Neural cell (in vitro differentiated cells): ENCODE data around the gene SLC7A6. TPM values are rescaled to one million over a fixed set of nuclear protein-coding genes. Genes with fewer than 3 reads are reported as not detected.

Experiments
- H2AFZ ChIP-seq: fragments of 200-600, 300-800 bp; sonication (generic), shearing (Covaris generic); 2 replicates; pipeline ENCODE4 v1.6.0; 2014; ENCODE audit warnings: low read depth, mild to moderate bottlenecking, antibody characterized with exemption, low read length, moderate library complexity
- H3F3A ChIP-seq: fragments of 200-600 bp; shearing (Covaris generic); 2 replicates; pipeline ENCODE4 v1.6.1; 2016; ENCODE audit warnings: mild to moderate bottlenecking, moderate library complexity, mixed read lengths, antibody characterized with exemption, low read length; ENCODE audit not compliant: insufficient read depth, poor library complexity, severe bottlenecking
- H3K27ac ChIP-seq: fragments of 200-600, 300-800 bp; sonication (generic), shearing (Covaris generic); 2 replicates; pipeline ENCODE4 v1.5.1; 2014; ENCODE audit warnings: mild to moderate bottlenecking, low read length, moderate library complexity
- H3K27me3 ChIP-seq: fragments of 300-800, 200-600 bp; sonication (generic), shearing (Covaris generic); 2 replicates; pipeline ENCODE4 v1.6.0; 2014; ENCODE audit warnings: mild to moderate bottlenecking, low read depth, low read length, moderate library complexity; ENCODE audit not compliant: insufficient read depth
- H3K36me3 ChIP-seq: fragments of 300-800, 200-600 bp; sonication (generic), shearing (Covaris generic); 2 replicates; pipeline ENCODE4 v1.5.1; 2014; ENCODE audit warnings: mild to moderate bottlenecking, antibody characterized with exemption, low read length, moderate library complexity; ENCODE audit not compliant: insufficient read depth
- H3K4me2 ChIP-seq: fragments of 300-800, 200-600 bp; sonication (generic), shearing (Covaris generic); 2 replicates; pipeline ENCODE4 v1.6.0; 2014; ENCODE audit warnings: mild to moderate bottlenecking, low read length
- H3K4me3 ChIP-seq: fragments of 300-800, 200-600 bp; sonication (generic), shearing (Covaris generic); 2 replicates; pipeline ENCODE4 v1.5.1; 2014; ENCODE audit warnings: mild to moderate bottlenecking, low read length, moderate library complexity
- H3K79me2 ChIP-seq: fragments of 200-600 bp; shearing (Covaris generic); replicated peaks from 2 replicates; pipeline ENCODE4 v1.6.0; 2014; ENCODE audit warnings: mild to moderate bottlenecking, low read length, moderate library complexity; ENCODE audit not compliant: insufficient read depth
- H3K9ac ChIP-seq: fragments of 300-800, 200-600 bp; sonication (generic), shearing (Covaris generic); 2 replicates; pipeline ENCODE4 v1.6.1; 2016; ENCODE audit warnings: mild to moderate bottlenecking, low read length, mixed read lengths
- H3K9me2 ChIP-seq: fragments of 200-600 bp; shearing (Covaris generic); 2 replicates; pipeline ENCODE4 v1.6.1; 2016; ENCODE audit warnings: mild to moderate bottlenecking, low read length, mixed read lengths; ENCODE audit not compliant: insufficient read depth
- H3K9me3 ChIP-seq: fragments of 200-600, 300-800 bp; sonication (generic), shearing (Covaris generic); 2 replicates; pipeline ENCODE4 v1.6.1; 2016; ENCODE audit warnings: mild to moderate bottlenecking, mixed run types, low read length, moderate library complexity, mixed read lengths
- H4K20me1 ChIP-seq: fragments of 200-600 bp; shearing (Covaris generic); 2 replicates; pipeline ENCODE4 v1.6.1; 2016; ENCODE audit warnings: mild to moderate bottlenecking, mixed run types; ENCODE audit not compliant: insufficient read depth
- CTCF ChIP-seq: fragments of 450-650 bp; IDR thresholded peaks from 2 replicates; pipeline ENCODE4 v1.5.1; 2014; ENCODE audit warnings: antibody characterized with exemption, mild to moderate bottlenecking, moderate library complexity; ENCODE audit not compliant: poor library complexity, severe bottlenecking
- EP300 ChIP-seq: fragments of 450-650 bp; conservative IDR thresholded peaks from 2 replicates; pipeline ENCODE4 v1.6.1; 2014; ENCODE audit warnings: antibody characterized with exemption, mild to moderate bottlenecking, moderate library complexity; ENCODE audit not compliant: poor library complexity, severe bottlenecking
- EZH2 ChIP-seq: fragments of 200-600, 300-800 bp; shearing (Covaris generic), sonication (generic); IDR thresholded peaks from 2 replicates; pipeline ENCODE4 v1.6.1; 2014; ENCODE audit warnings: antibody characterized with exemption, low read length, borderline replicate concordance, mild to moderate bottlenecking; ENCODE audit not compliant: insufficient read depth, poor library complexity, severe bottlenecking
- MXI1 ChIP-seq: fragments of 450-650 bp; conservative IDR thresholded peaks from 2 replicates; pipeline ENCODE4 v1.6.1; 2014; ENCODE audit warnings: antibody characterized with exemption, mild to moderate bottlenecking; ENCODE audit not compliant: poor library complexity, severe bottlenecking
- POLR2AphosphoS5 ChIP-seq: IDR thresholded peaks from 2 replicates; pipeline ENCODE4 v1.6.1; 2012
- RAD21 ChIP-seq: fragments of 450-650 bp; conservative IDR thresholded peaks from 2 replicates; pipeline ENCODE4 v1.6.1; 2014; ENCODE audit warnings: antibody characterized with exemption, mild to moderate bottlenecking, moderate library complexity
- REST ChIP-seq: IDR thresholded peaks from 2 replicates; pipeline ENCODE4 v1.6.1; 2012; ENCODE audit warnings: borderline replicate concordance
- SMC3 ChIP-seq: fragments of 450-650 bp; conservative IDR thresholded peaks from 2 replicates; pipeline ENCODE4 v1.6.1; 2014; ENCODE audit warnings: antibody characterized with exemption, mild to moderate bottlenecking, moderate library complexity; ENCODE audit not compliant: poor library complexity
- TAF1 ChIP-seq: IDR thresholded peaks from 2 replicates; pipeline ENCODE4 v1.6.1; 2012; ENCODE audit warnings: low read depth
- polyA plus RNA-seq: library from polyadenylated mRNA; depleted of rRNA; stranded (reverse); fragments of >200 nt; gene quantifications from 2 replicates; pipeline ENCODE4 v1.2.3, GENCODE V29; 2014

The SLC7A6 gene
- polyA plus RNA-seq, 1 donor from 2014 or later: 39.3 TPM

GRCh38 chr16:68346892-68347480 is 82.7 kb downstream of the SLC7A6 start:
- H2AFZ ChIP-seq: no peak overlapping the region
- no peak overlapping the region for H3K4me2 ChIP-seq
- no peak overlapping the region for H3K27ac ChIP-seq

GRCh38 chr16:68347605-68348004 is 83.3 kb downstream of the SLC7A6 start:
- no peak overlapping the region for H2AFZ ChIP-seq
- H3K27ac ChIP-seq: no peak overlapping the region
- H3K9ac ChIP-seq: no peak overlapping the region
- no peaks in the 10 kb centered on the region for H3K9me3 ChIP-seq
- H3F3A ChIP-seq: no peaks in the 10 kb centered on the region
- no peaks in the 10 kb centered on the region for H3K27me3 ChIP-seq
- H3K4me3 ChIP-seq: no peak overlapping the region
- H3K36me3 ChIP-seq: no peaks in the 10 kb centered on the region
- H3K9me2 ChIP-seq: no peaks in the 10 kb centered on the region
- H4K20me1 ChIP-seq: no peaks in the 10 kb centered on the region
- H3K4me2 ChIP-seq: no peak overlapping the region
- no peaks in the 10 kb centered on the region for H3K79me2 ChIP-seq
- TF ChIP-seq MXI1 (no peak), EP300 (no peak), TAF1 (no peak), POLR2AphosphoS5 (no peak), SMC3 (no peak), REST (no peak), RAD21 (no peak)

More at GRCh38 chr16:68346892-68347480, 82.7 kb downstream of the SLC7A6 start:
- H3K27me3 ChIP-seq: no peaks in the 10 kb centered on the region
- no peaks in the 10 kb centered on the region for H3K9me2 ChIP-seq
- no peaks in the 10 kb centered on the region for H3K9me3 ChIP-seq
- no peak overlapping the region for H3K9ac ChIP-seq
- no peaks in the 10 kb centered on the region for H3F3A ChIP-seq
- no peak overlapping the region for H3K4me3 ChIP-seq
- no peaks in the 10 kb centered on the region for H3K36me3 ChIP-seq
- H4K20me1 ChIP-seq: no peaks in the 10 kb centered on the region
- TF ChIP-seq POLR2AphosphoS5 (no peak), REST (no peak), EZH2 (no peak), SMC3 (no peak), TAF1 (no peak), RAD21 (no peak), EP300 (no peak), CTCF (no peak), MXI1 (no peak)
- no peaks in the 10 kb centered on the region for H3K79me2 ChIP-seq
